ENCODE measurements around the gene SAMD13.

GRCh38 chr1:84307398-84307797 is 5.9 kb downstream of the SAMD13 start:
- TF ChIP-seq CTCF (IDR thresholded peaks at IDR 0.05; ENCODE audit: insufficient read depth, low read length, poor library complexity, severe bottlenecking): no peak
- TF ChIP-seq EZH2phosphoT487 (conservative IDR thresholded peaks at IDR 0.05; ENCODE audit: low read length): no peak

All from SU-DHL-6 (cell line).